K562 treated with DMSO at 1 percent for 48 hours (cell line): ENCODE results near the gene ANKS1B. TPM values are rescaled to one million over a fixed set of nuclear protein-coding genes. Genes with fewer than 3 reads are reported as not detected.

Experiments
- total RNA-seq: library from RNA; unstranded; fragments of 300-600 nt; gene quantifications from 2 replicates; pipeline ENCODE4 v1.2.3, GENCODE V29; 2022; ENCODE audit warnings: low replicate concordance; ENCODE audit errors: extremely low read depth

ANKS1B gene
- not detected in 2 replicates for total RNA-seq

GRCh38 chr12:99984271-99985128 is at the start of gene ANKS1B:
ANKS1B (minus strand) TSS chr12:99984936; CDS start chr12:99984237, 699 bp downstream.

GRCh38 chr12:99647453-99647852 is 337.3 kb downstream of the ANKS1B start, which contains the start of gene GARIN6:
GARIN6 (plus strand) TSS chr12:99647753; CDS start chr12:99648175, 422 bp downstream.

Other genes with a start within 250 kb of the ANKS1B start
- gene BLTP3B, start 157.9 kb upstream of the ANKS1B start, total RNA-seq: not detected in 2 replicates
- gene ACTR6, start 215.9 kb upstream of the ANKS1B start, total RNA-seq: not detected in 2 replicates